NCI-H1436 treated with DMSO at 0.1 percent for 48 hours (cell line): Measurements from ENCODE around the gene PROSER1.
"Not testable (repeated sequence)": the region's sequence is repeated elsewhere in the genome, so short reads cannot be mapped to it uniquely, and the experiment has no call there.

Experiments used
- DNase-seq: peaks from one replicate; lab custom pipeline; 2025; lab: John Stamatoyannopoulos, UW

The PROSER1 gene

GRCh38 chr13:39025433-39025839 is 12.5 kb downstream of the PROSER1 start:
- DNase-seq, result no peak

- no peak for DNase-seq
Measured at GRCh38 chr13:39023761-39024160, 14.1 kb downstream of the PROSER1 start.

GRCh38 chr13:39023316-39023715 is 14.6 kb downstream of the PROSER1 start:
- no peak for DNase-seq

GRCh38 chr13:39020853-39021462 is 16.9 kb downstream of the PROSER1 start:
- no peak for DNase-seq

- no peak for DNase-seq
Measured at GRCh38 chr13:39016787-39017186, 21.1 kb downstream of the PROSER1 start.

GRCh38 chr13:39016087-39016486 is 21.8 kb downstream of the PROSER1 start:
- DNase-seq, result no peak

GRCh38 chr13:39013462-39013861 is 24.4 kb downstream of the PROSER1 start:
- no peak for DNase-seq

- no peak for DNase-seq
Measured at GRCh38 chr13:39012608-39013007, 25.3 kb downstream of the PROSER1 start.

- not testable (repeated sequence) for DNase-seq
Measured at GRCh38 chr13:39006371-39007111, 31.3 kb downstream of the PROSER1 start.

GRCh38 chr13:38998739-38999138 is 39.1 kb downstream of the PROSER1 start:
- DNase-seq, result no peak

- no peak for DNase-seq
Measured at GRCh38 chr13:38993381-38993780, 44.5 kb downstream of the PROSER1 start.

- no peak for DNase-seq
Measured at GRCh38 chr13:38990693-38991092, 47.2 kb downstream of the PROSER1 start, which contains the start of gene STOML3. Gene STOML3, minus strand, starts transcription at chr13:38990831. Its CDS starts 110 bp downstream, at chr13:38990721.

GRCh38 chr13:38981096-38981495 is 56.8 kb downstream of the PROSER1 start:
- DNase-seq, result no peak

- DNase-seq, result no peak
Measured at GRCh38 chr13:38980750-38981078, 57.2 kb downstream of the PROSER1 start.

GRCh38 chr13:38979891-38980749 is 57.8 kb downstream of the PROSER1 start:
- no peak for DNase-seq

GRCh38 chr13:38970380-38971051 is 67.4 kb downstream of the PROSER1 start:
- DNase-seq, result no peak

GRCh38 chr13:38969187-38969586 is 68.7 kb downstream of the PROSER1 start:
- DNase-seq, result no peak

GRCh38 chr13:38967446-38967845 is 70.4 kb downstream of the PROSER1 start:
- DNase-seq, result no peak

- DNase-seq, result no peak
Measured at GRCh38 chr13:38965281-38965680, 72.6 kb downstream of the PROSER1 start.

- DNase-seq, result no peak
Measured at GRCh38 chr13:38960175-38960574, 77.7 kb downstream of the PROSER1 start.
